ENCODE data around the gene YPEL1. TPM values are rescaled to one million over a fixed set of nuclear protein-coding genes. Genes with fewer than 3 reads are reported as not detected.

YPEL1 gene, protein sequence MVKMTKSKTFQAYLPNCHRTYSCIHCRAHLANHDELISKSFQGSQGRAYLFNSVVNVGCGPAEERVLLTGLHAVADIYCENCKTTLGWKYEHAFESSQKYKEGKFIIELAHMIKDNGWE
- total RNA-seq (2016; rRNA removed; fragmentation: Illumina TruSeq; extraction: Trizol) (0.21 and 0.33 TPM in 2 replicates), polyA plus RNA-seq (2011; rRNA removed) (1.9 and 2.5 TPM in 2 replicates), polyA minus RNA-seq (2011; rRNA and poly(A)+ RNA removed; ENCODE audit: low replicate concordance) (0.72 and 0.86 TPM in 2 replicates), Bru-seq, nascent RNA (percentile 36 among the genes with signal in this experiment), BruChase-seq, experiment 1, labeled RNA remaining after a 6-hour chase (percentile 49 among the genes with signal in this experiment), BruChase-seq, experiment 2, labeled RNA remaining after a 2-hour chase (percentile 50 among the genes with signal in this experiment)
- 0.97 and 1.2 TPM in 2 replicates for total RNA-seq (2016; cell fraction: cytosol; rRNA removed; fragmentation: Illumina TruSeq; extraction: Trizol; ENCODE audit: low read depth)
- 0.16 and 0.22 TPM in 2 replicates for total RNA-seq (2016; cell fraction: insoluble cytoplasmic fraction; rRNA removed; fragmentation: Illumina TruSeq; extraction: Trizol)
- 0.77 and 1.3 TPM in 2 replicates for total RNA-seq (2016; cell fraction: membrane; rRNA removed; fragmentation: Illumina TruSeq; extraction: Trizol)
- total RNA-seq (2016; cell fraction: nucleus; rRNA removed; fragmentation: Illumina TruSeq; extraction: Trizol): 0.12 and 0.13 TPM in 2 replicates
- 0.96 and 1.0 TPM in 2 replicates for polyA plus RNA-seq (2011; cell fraction: cytosol; rRNA removed)
- 1.5 and 1.6 TPM in 2 replicates for polyA plus RNA-seq (2011; cell fraction: nucleus; rRNA removed)
- polyA plus RNA-seq (2012): 0.58 and 1.1 TPM in 2 replicates
- polyA plus RNA-seq (2016; cell fraction: cytosol; fragmentation: Illumina TruSeq; extraction: Trizol; ENCODE audit: low read depth): 0.79 and 1.7 TPM in 2 replicates
- polyA plus RNA-seq (2016; cell fraction: insoluble cytoplasmic fraction; fragmentation: Illumina TruSeq; extraction: Trizol; ENCODE audit: low read depth): 0.34 and 0.50 TPM in 2 replicates
- 1.0 and 1.3 TPM in 2 replicates for polyA plus RNA-seq (2016; cell fraction: membrane; fragmentation: Illumina TruSeq; extraction: Trizol; ENCODE audit: low read depth)
- 0.42 and 0.67 TPM in 2 replicates for polyA plus RNA-seq (2016; cell fraction: nucleus; fragmentation: Illumina TruSeq; extraction: Trizol; ENCODE audit: insufficient read depth, low read depth)
- polyA minus RNA-seq (2011; cell fraction: cytosol; rRNA and poly(A)+ RNA removed): 0.69 and 0.70 TPM in 2 replicates
- 0.77 and 1.6 TPM in 2 replicates for polyA minus RNA-seq (2011; cell fraction: nucleus; rRNA and poly(A)+ RNA removed)
- long read RNA-seq, experiment 1: 0 reads
- long read RNA-seq, experiment 2: 0 reads

DNA sequence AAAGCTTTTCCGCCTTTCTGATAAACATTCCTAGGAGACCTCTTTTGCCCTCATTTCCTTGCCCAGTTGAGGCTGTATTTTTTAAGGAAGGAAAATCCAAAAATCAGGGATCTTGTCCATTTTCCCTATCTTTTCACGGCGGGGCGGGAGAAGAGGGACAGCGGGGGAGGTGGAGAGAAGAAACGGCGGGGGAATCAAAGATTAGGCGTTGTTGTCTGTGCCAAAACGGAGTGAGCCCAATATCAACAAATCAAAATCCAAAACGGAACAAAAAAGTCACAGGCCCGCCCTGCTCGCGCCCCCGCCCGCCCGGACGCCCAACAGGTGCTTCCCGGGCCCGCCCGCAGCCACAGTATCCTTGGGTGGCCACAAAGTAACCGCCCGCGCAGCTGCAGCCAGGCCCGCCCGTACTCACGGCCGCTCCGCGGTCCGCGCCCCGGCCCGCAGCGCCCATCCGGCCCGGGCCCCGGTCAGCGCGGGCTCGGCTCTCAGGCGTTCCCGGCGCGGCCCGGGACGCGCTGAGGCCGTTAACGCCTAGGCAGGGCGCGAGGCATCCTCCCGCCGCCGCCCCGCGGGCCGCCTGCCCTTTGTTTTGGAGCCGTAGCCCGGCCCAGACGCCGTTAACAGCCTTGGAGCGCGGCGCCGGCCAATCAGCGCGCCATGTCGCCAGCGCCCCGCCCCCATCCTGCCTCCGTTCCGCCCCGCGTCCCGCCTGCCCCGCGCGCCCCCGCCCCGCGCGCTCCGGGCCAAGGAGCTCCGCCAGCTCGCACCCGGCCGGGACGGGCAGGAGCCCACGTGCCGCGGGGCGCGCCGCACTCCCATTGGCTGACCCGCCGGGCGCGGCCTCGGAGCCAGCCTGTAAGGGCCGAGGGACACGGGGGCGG, at the start of gene YPEL1:
TSS of gene YPEL1 (minus strand) at position 595 of the 884 bp plus-strand sequence. CDS start 25,050 bp downstream, outside the sequence.
- no peak within 1 kb of the TSS for H3K27ac ChIP-seq (ENCODE audit: extremely low read length, insufficient read depth, low read length)
- no peaks in the 10 kb centered on the region for H3K79me2 ChIP-seq (ENCODE audit: insufficient read depth, low read length)
- FAIRE-seq: no peak
- CTCF ChIA-PET (ENCODE audit: low intra/inter-chr PET ratio, low total read pairs): no interaction called here
- DNase-seq (ENCODE audit: low spot score): peak; percentile 76
- intact Hi-C loops (cut with micrococcal nuclease; ENCODE audit: unreplicated experiment) (no loop called here), in situ Hi-C loops (cut with HindIII; ENCODE audit: extremely low pct_ligation_motif_present, low pct_unique_long_range_greater_than_20kb) (no loop called here)
- no peaks in the 10 kb centered on the region for H3K36me3 ChIP-seq (replicated peaks in 1 of 2; ENCODE audit: control insufficient read depth in 1 of 2, insufficient read depth in 2 of 2, low read length in 2 of 2)
- peak within 1 kb of the TSS; percentile 98 for H3K4me2 ChIP-seq (ENCODE audit: low read depth, low read length)
- H4K20me1 ChIP-seq (ENCODE audit: insufficient read depth, low read length): no peaks in the 10 kb centered on the region
- H3K4me1 ChIP-seq (ENCODE audit: insufficient read depth, low read length): peaks cover 21% of the 10 kb centered on the region
- peak within 1 kb of the TSS; percentile 56 for H2AFZ ChIP-seq (ENCODE audit: low read length)
- H3K4me3 ChIP-seq (replicated peaks in 1 of 3; ENCODE audit: insufficient read depth in 1 of 3, low read depth in 2 of 3, low read length in 3 of 3): peak within 1 kb of the TSS; percentile 51 to 74 (median 62)
- H3K9me3 ChIP-seq (ENCODE audit: low read length): no peaks in the 10 kb centered on the region
- POLR2A ChIA-PET: interaction anchor here (0.5 to 1.4 kb wide), 5 partner anchors 10 to 129 kb away, joined by 3 to 4 read pairs (median 4); partner anchors contain the start of gene PPIL2
- H3K9ac ChIP-seq (ENCODE audit: insufficient read depth, low read depth, low read length): peak within 1 kb of the TSS; percentile 51; the same call in 1 of the 2 replicates
- no TSS peak for BruUV-seq (replicated peaks)
- peaks cover 4 to 35% of the 10 kb centered on the region in 2 experiments; a peak in 3 of 5 replicates for H3K27me3 ChIP-seq (ENCODE audit: control insufficient read depth in 1 of 2, insufficient read depth in 2 of 2, low read length in 2 of 2)
- 4% methylated on average over 14 of the region's 102 CpGs for WGBS (ENCODE audit: low lambda C conversion rate)
- peak; percentile 90 for ATAC-seq
- TF ChIP-seq TMF1 (CRISPR knock-in tag; IDR thresholded peaks at IDR 0.05; ENCODE audit: low read depth): peak; percentile 93
- TF ChIP-seq ZNF468 (CRISPR knock-in tag; IDR thresholded peaks at IDR 0.05): no peak
- TF ChIP-seq, protein P1, sequence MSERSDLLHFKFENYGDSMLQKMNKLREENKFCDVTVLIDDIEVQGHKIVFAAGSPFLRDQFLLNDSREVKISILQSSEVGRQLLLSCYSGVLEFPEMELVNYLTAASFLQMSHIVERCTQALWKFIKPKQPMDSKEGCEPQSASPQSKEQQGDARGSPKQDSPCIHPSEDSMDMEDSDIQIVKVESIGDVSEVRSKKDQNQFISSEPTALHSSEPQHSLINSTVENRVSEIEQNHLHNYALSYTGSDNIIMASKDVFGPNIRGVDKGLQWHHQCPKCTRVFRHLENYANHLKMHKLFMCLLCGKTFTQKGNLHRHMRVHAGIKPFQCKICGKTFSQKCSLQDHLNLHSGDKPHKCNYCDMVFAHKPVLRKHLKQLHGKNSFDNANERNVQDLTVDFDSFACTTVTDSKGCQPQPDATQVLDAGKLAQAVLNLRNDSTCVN (CRISPR knock-in tag; IDR thresholded peaks at IDR 0.05; ENCODE audit: borderline replicate concordance): no peak
- TF ChIP-seq JARID2 (CRISPR knock-in tag; IDR thresholded peaks at IDR 0.05; ENCODE audit: insufficient replicate concordance): no peak
- no peak; the same call in 1 of the 2 replicates for TF ChIP-seq TOE1 (CRISPR knock-in tag; IDR thresholded peaks at IDR 0.05)
- no peak for TF ChIP-seq REXO4 (CRISPR knock-in tag; IDR thresholded peaks at IDR 0.05; ENCODE audit: borderline replicate concordance)
- TF ChIP-seq, protein P2, sequence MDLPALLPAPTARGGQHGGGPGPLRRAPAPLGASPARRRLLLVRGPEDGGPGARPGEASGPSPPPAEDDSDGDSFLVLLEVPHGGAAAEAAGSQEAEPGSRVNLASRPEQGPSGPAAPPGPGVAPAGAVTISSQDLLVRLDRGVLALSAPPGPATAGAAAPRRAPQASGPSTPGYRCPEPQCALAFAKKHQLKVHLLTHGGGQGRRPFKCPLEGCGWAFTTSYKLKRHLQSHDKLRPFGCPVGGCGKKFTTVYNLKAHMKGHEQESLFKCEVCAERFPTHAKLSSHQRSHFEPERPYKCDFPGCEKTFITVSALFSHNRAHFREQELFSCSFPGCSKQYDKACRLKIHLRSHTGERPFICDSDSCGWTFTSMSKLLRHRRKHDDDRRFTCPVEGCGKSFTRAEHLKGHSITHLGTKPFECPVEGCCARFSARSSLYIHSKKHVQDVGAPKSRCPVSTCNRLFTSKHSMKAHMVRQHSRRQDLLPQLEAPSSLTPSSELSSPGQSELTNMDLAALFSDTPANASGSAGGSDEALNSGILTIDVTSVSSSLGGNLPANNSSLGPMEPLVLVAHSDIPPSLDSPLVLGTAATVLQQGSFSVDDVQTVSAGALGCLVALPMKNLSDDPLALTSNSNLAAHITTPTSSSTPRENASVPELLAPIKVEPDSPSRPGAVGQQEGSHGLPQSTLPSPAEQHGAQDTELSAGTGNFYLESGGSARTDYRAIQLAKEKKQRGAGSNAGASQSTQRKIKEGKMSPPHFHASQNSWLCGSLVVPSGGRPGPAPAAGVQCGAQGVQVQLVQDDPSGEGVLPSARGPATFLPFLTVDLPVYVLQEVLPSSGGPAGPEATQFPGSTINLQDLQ (CRISPR knock-in tag; IDR thresholded peaks at IDR 0.05): peak; percentile 66; the same call in 1 of the 2 replicates
- TF ChIP-seq KDM6A (CRISPR knock-in tag; IDR thresholded peaks at IDR 0.05; ENCODE audit: low read depth): no peak
- TF ChIP-seq, protein P3, sequence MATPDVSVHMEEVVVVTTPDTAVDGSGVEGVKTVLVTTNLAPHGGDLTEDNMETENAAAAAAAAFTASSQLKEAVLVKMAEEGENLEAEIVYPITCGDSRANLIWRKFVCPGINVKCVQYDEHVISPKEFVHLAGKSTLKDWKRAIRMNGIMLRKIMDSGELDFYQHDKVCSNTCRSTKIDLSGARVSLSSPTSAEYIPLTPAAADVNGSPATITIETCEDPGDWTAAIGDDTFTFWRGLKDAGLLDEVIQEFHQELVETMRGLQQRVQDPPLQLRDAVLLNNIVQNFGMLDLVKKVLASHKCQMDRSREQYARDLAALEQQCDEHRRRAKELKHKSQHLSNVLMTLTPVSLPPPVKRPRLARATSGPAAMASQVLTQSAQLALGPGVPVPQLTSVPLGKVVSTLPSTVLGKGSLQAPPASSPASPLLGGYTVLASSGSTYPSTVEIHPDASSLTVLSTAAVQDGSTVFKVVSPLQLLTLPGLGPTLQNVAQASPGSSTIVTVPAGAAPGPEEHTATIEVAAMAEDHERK (CRISPR knock-in tag; IDR thresholded peaks at IDR 0.05; ENCODE audit: low read depth): no peak
- TF ChIP-seq ZNF761 (CRISPR knock-in tag; conservative IDR thresholded peaks at IDR 0.05): peak; percentile 45; the same call in 1 of the 2 replicates
- no peak for TF ChIP-seq ZNF224 (CRISPR knock-in tag; IDR thresholded peaks at IDR 0.05)
- no peak for TF ChIP-seq ZNF780A (CRISPR knock-in tag; IDR thresholded peaks at IDR 0.05)

Data from HepG2 (cell line).